IMR-90 (cell line): ENCODE data around the gene TMEM63A. TPM values are rescaled to one million over a fixed set of nuclear protein-coding genes. Genes with fewer than 3 reads are reported as not detected.

Experiments
- ATAC-seq: fragments of 200-7000 bp; cut with Tn5 transposase; 2 replicates; pipeline ENCODE4 v1.9.1; 2020; ENCODE audit warnings: low read depth, mild to moderate bottlenecking, moderate library complexity
- BruUV-seq: library from RNA; stranded (reverse); fragments of 400-500 nt; replicated peaks from 2 replicates; lab custom pipeline; 2021; lab: Mats Ljungman, UMichigan
- CTCF ChIA-PET: fragments of 300-600 bp; formaldehyde crosslinking; extraction: SDS; loops from one replicate; lab custom pipeline; 2021; ENCODE audit warnings: antibody characterized with exemption; lab: Yijun Ruan, JAX
- POLR2A ChIA-PET: fragments of 300-600 bp; sonication (Branson Sonifier 250); formaldehyde crosslinking; loops from one replicate; lab custom pipeline; 2022; ENCODE audit warnings: antibody characterized with exemption; ENCODE audit not compliant: unreplicated experiment; lab: Charles Lee
- DNase-seq: peaks from one replicate; pipeline ENCODE4 v3.0.0; 2013
- H2AFZ ChIP-seq: replicated peaks from 2 replicates; pipeline ENCODE3; 2013; ENCODE audit warnings: low read length, mild to moderate bottlenecking; ENCODE audit not compliant: poor library complexity
- H2AK5ac ChIP-seq: 2 replicates; pipeline ENCODE4 v1.6.1; 2013; ENCODE audit warnings: low read depth, low read length, inconsistent platforms
- H2AK9ac ChIP-seq: replicated peaks from 2 replicates; pipeline ENCODE3; 2013; ENCODE audit warnings: mild to moderate bottlenecking, low read depth, low read length, moderate library complexity; ENCODE audit not compliant: poor library complexity
- H2BK120ac ChIP-seq: 2 replicates; pipeline ENCODE4 v1.6.1; 2013; ENCODE audit warnings: low read depth, low read length, inconsistent platforms
- H2BK15ac ChIP-seq: 3 replicates; pipeline ENCODE4 v1.6.1; 2013; ENCODE audit warnings: low read depth, low read length, inconsistent platforms
- H2BK20ac ChIP-seq: 2 replicates; pipeline ENCODE4 v1.6.1; 2013; ENCODE audit warnings: low read depth, mild to moderate bottlenecking, inconsistent platforms, low read length, moderate library complexity
- H2BK5ac ChIP-seq: 2 replicates; pipeline ENCODE4 v1.6.1; 2013; ENCODE audit warnings: mild to moderate bottlenecking, low read depth, low read length, inconsistent platforms; ENCODE audit not compliant: poor library complexity, severe bottlenecking
- H3K14ac ChIP-seq: replicated peaks from 2 replicates; pipeline ENCODE4 v1.6.1; 2013; ENCODE audit warnings: low read depth, low read length, inconsistent platforms
- H3K18ac ChIP-seq: 2 replicates; pipeline ENCODE4 v1.6.1; 2013; ENCODE audit warnings: low read depth, low read length, control low read depth
- H3K23ac ChIP-seq: 2 replicates; pipeline ENCODE4 v1.6.1; 2013; ENCODE audit warnings: low read depth, low read length, inconsistent platforms
- H3K27ac ChIP-seq: 2 replicates; pipeline ENCODE4 v1.5.1; 2013; ENCODE audit warnings: mild to moderate bottlenecking, control low read depth, low read length; ENCODE audit not compliant: insufficient read depth
- H3K27me3 ChIP-seq: 2 replicates; pipeline ENCODE4 v1.6.1; 2013; ENCODE audit warnings: low read length; ENCODE audit not compliant: control insufficient read depth, insufficient read depth
- H3K36me3 ChIP-seq: 2 replicates; pipeline ENCODE4 v1.6.1; 2013; ENCODE audit warnings: low read length, mixed read lengths; ENCODE audit not compliant: control insufficient read depth, insufficient read depth
- H3K4ac ChIP-seq: 2 replicates; pipeline ENCODE4 v1.6.1; 2013; ENCODE audit warnings: low read depth, low read length, inconsistent platforms
- H3K4me1 ChIP-seq: 2 replicates; pipeline ENCODE4 v1.6.1; 2013; ENCODE audit warnings: low read length, mixed read lengths; ENCODE audit not compliant: control insufficient read depth, insufficient read depth
- H3K4me2 ChIP-seq: 2 replicates; pipeline ENCODE4 v1.6.1; 2013; ENCODE audit warnings: low read depth, mild to moderate bottlenecking, control low read depth, low read length, moderate library complexity
- H3K4me3 ChIP-seq: 2 replicates; pipeline ENCODE4 v1.5.1; 2013; ENCODE audit warnings: low read depth, mild to moderate bottlenecking, control low read depth, low read length, moderate library complexity; ENCODE audit not compliant: insufficient read depth
- H3K56ac ChIP-seq: 2 replicates; pipeline ENCODE4 v1.6.1; 2013; ENCODE audit warnings: low read length, inconsistent platforms; ENCODE audit not compliant: insufficient read depth; ENCODE audit errors: extremely low read depth
- H3K79me1 ChIP-seq, 2 experiments: 2 replicates each; pipeline ENCODE4 v1.6.1; 2013; ENCODE audit warnings: low read length in 2 of 2, inconsistent platforms in 1 of 2, low read depth in 1 of 2
- H3K9ac ChIP-seq: 2 replicates; pipeline ENCODE4 v1.6.1; 2013; ENCODE audit warnings: low read depth, low read length, control low read depth
- H3K9me1 ChIP-seq: 2 replicates; pipeline ENCODE4 v1.6.1; 2013; ENCODE audit warnings: low read length, inconsistent platforms; ENCODE audit not compliant: insufficient read depth
- H3K9me3 ChIP-seq: 2 replicates; pipeline ENCODE4 v1.6.1; 2013; ENCODE audit warnings: low read length; ENCODE audit not compliant: control insufficient read depth, insufficient read depth
- H4K20me1 ChIP-seq: 2 replicates; pipeline ENCODE4 v1.6.1; 2013; ENCODE audit warnings: low read length, inconsistent platforms; ENCODE audit not compliant: insufficient read depth
- H4K5ac ChIP-seq: 2 replicates; pipeline ENCODE4 v1.6.1; 2013; ENCODE audit warnings: mild to moderate bottlenecking, low read depth, low read length, control low read depth
- H4K8ac ChIP-seq, 2 experiments: 2 replicates each; pipeline ENCODE4 v1.6.1; 2013; ENCODE audit warnings: low read depth in 2 of 2, low read length in 2 of 2, control low read depth in 1 of 2, inconsistent platforms in 1 of 2
- H4K91ac ChIP-seq: 2 replicates; pipeline ENCODE4 v1.6.1; 2013; ENCODE audit warnings: low read depth, low read length, inconsistent platforms; ENCODE audit not compliant: insufficient read depth
- BHLHE40 ChIP-seq: fragments of 150-350 bp; IDR thresholded peaks from 2 replicates; pipeline ENCODE4 v1.6.1; 2016; ENCODE audit warnings: mild to moderate bottlenecking, low read depth, low read length
- CEBPB ChIP-seq: IDR thresholded peaks from 2 replicates; pipeline ENCODE4 v1.6.1; 2012; ENCODE audit warnings: low read depth, low read length, improper control_type of control experiment
- CTCF ChIP-seq: conservative IDR thresholded peaks from 2 replicates; pipeline ENCODE4 v1.5.1; 2012; ENCODE audit warnings: mild to moderate bottlenecking, low read depth, low read length, improper control_type of control experiment
- ELK1 ChIP-seq: fragments of 150-350 bp; IDR thresholded peaks from 2 replicates; pipeline ENCODE4 v1.6.1; 2016; ENCODE audit warnings: low read depth, mild to moderate bottlenecking, low read length, moderate library complexity, borderline replicate concordance
- FOS ChIP-seq: fragments of 150-350 bp; IDR thresholded peaks from 2 replicates; pipeline ENCODE4 v1.6.1; 2016; ENCODE audit warnings: low read depth, low read length
- MAFK ChIP-seq: IDR thresholded peaks from 2 replicates; pipeline ENCODE4 v1.6.1; 2012; ENCODE audit warnings: low read depth, low read length, improper control_type of control experiment
- MAZ ChIP-seq: IDR thresholded peaks from 2 replicates; pipeline ENCODE4 v1.6.1; 2012; ENCODE audit warnings: low read depth, mild to moderate bottlenecking, low read length, improper control_type of control experiment, moderate library complexity, borderline replicate concordance
- MXI1 ChIP-seq: IDR thresholded peaks from 2 replicates; pipeline ENCODE4 v1.6.1; 2012; ENCODE audit warnings: low read depth, mild to moderate bottlenecking, low read length, moderate library complexity, borderline replicate concordance
- NFE2L2 ChIP-seq: fragments of 150-350 bp; IDR thresholded peaks from 2 replicates; pipeline ENCODE4 v1.6.1; 2016; ENCODE audit warnings: low read depth, mild to moderate bottlenecking, low read length
- POLR2A ChIP-seq: IDR thresholded peaks from 2 replicates; pipeline ENCODE4 v1.6.1; 2012; ENCODE audit warnings: mild to moderate bottlenecking, low read depth, low read length
- RAD21 ChIP-seq: IDR thresholded peaks from 2 replicates; pipeline ENCODE4 v1.6.1; 2012; ENCODE audit warnings: low read length, improper control_type of control experiment
- RCOR1 ChIP-seq: IDR thresholded peaks from 2 replicates; pipeline ENCODE4 v1.6.1; 2012; ENCODE audit warnings: mild to moderate bottlenecking, low read length, improper control_type of control experiment; ENCODE audit not compliant: insufficient replicate concordance
- RFX5 ChIP-seq: IDR thresholded peaks from 2 replicates; pipeline ENCODE4 v1.8.0; 2012; ENCODE audit warnings: low read depth, mild to moderate bottlenecking, low read length, moderate library complexity
- SMC3 ChIP-seq: fragments of 150-350 bp; IDR thresholded peaks from 2 replicates; pipeline ENCODE4 v1.6.1; 2016; ENCODE audit warnings: low read depth, mild to moderate bottlenecking, antibody characterized with exemption, low read length, moderate library complexity
- WGBS, 2 experiments: methylation state at CpG; one replicate each; pipeline versions ENCODE4 v1.1.5 to v1.1.7; 2013; ENCODE audit warnings: missing lambda C conversion rate in 2 of 2; ENCODE audit not compliant: insufficient read length in 1 of 2; ENCODE audit errors: extremely low coverage in 2 of 2; 5-methylcytosine and 5-hydroxymethylcytosine counted together
- dilution Hi-C: fragments of 300-500 bp; cut with HindIII; formaldehyde crosslinking; loops from one replicate; pipeline ENCODE4 v1.14.3; 2018; ENCODE audit warnings: low sequenced_read_pairs; ENCODE audit not compliant: unreplicated experiment
- in situ Hi-C: fragments of 300-500 bp; cut with MboI; formaldehyde crosslinking; loops from 3 replicates; pipeline ENCODE4 v1.14.3; 2019; ENCODE audit warnings: low sequenced_read_pairs, inconsistent platforms, mixed read lengths
- intact Hi-C: fragments of 100-400 bp; cut with micrococcal nuclease; formaldehyde crosslinking; loops from 2 replicates; pipeline ENCODE4 v1.10.0; 2022
- polyA plus RNA-seq, 3 experiments: library from polyadenylated mRNA; depleted of rRNA; stranded (reverse); fragments of >200 nt; gene quantifications; 2 replicates each; pipeline ENCODE4 v1.2.3, GENCODE V29; 2012; ENCODE audit warnings: low replicate concordance in 1 of 3
- total RNA-seq: library from RNA; depleted of rRNA; stranded (reverse); fragments of >200 nt; gene quantifications from 2 replicates; pipeline ENCODE4 v1.2.3, GENCODE V29; 2012
- TF ChIP-seq, protein P1 (sequence below): fragments of 150-350 bp; IDR thresholded peaks from 2 replicates; pipeline ENCODE4 v1.6.1; 2017; ENCODE audit warnings: mild to moderate bottlenecking, antibody characterized with exemption, low read length, low read depth

The TMEM63A gene
- total and polyA plus RNA-seq, 2 of the 4 experiments (the other 2 are of a cell fraction) = 4.7 to 23.3 TPM

DNA sequence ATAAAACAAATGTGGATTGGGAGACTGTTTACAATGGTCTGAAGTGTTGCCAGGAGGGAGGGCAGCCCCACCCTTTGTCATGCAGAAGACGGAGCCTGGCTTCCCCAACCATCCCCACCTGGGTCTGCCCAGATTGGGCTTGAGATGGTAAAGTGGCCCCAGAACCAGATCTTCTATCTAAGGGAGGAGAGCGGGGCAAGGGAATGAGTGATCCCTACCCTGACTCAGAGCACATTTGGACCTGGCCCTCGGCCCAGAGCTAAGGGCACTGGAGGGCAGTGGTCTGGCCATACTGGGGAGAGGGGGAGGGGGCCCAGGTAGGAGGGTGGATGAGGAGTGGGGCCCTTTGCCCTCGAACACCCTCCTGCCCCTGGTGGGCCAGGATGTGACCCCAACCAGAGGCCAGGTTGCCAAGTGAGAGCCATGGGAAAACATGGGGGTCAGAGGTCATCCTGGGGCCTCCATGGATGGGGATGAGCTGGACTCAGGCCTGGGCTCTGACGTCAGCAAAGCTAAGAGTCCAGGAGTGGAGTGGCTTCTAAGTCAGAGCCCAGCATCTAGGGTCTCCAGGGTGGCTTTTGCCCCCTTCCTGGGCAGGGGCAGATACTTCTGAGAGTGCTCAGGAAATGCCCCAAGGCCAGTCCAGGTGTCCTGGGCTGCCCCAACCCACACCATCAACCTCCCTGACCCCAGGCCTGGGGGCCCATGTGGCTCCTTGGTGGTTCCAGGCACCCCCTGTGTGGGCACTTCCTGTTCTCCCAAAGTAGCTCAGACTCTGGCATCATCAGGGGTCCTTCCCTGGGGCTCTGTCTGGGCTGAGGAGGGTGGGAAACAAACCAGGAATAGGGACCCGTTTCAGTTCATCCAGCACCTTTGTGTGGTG is 8.4 kb upstream of the TMEM63A start:
- H3K4me3 ChIP-seq = no peak overlapping the region
- intact Hi-C loops (no loop called here), dilution Hi-C loops (no loop called here), in situ Hi-C loops (no loop called here)
- no peak overlapping the region for H3K56ac ChIP-seq
- no peaks in the 10 kb centered on the region for H4K20me1 ChIP-seq
- no peak overlapping the region for H3K4me2 ChIP-seq
- no peak overlapping the region for H2AK9ac ChIP-seq
- H3K4me1 ChIP-seq = no peaks in the 10 kb centered on the region
- no peak overlapping the region for H4K5ac ChIP-seq
- H4K8ac ChIP-seq = no peak overlapping the region
- H2AFZ ChIP-seq = peak overlapping the region; percentile 33
- H2BK5ac ChIP-seq = no peak overlapping the region
- no peaks in the 10 kb centered on the region for H3K36me3 ChIP-seq
- H4K91ac ChIP-seq = no peak overlapping the region
- H2BK15ac ChIP-seq = no peak overlapping the region
- no peak for DNase-seq
- no peaks in the 10 kb centered on the region for H3K9me3 ChIP-seq
- H2BK20ac ChIP-seq = no peak overlapping the region
- H3K14ac ChIP-seq = no peak overlapping the region
- H3K9ac ChIP-seq = no peak overlapping the region
- ChIA-PET CTCF (no interaction called here), POLR2A (interaction anchor here (0.5 kb wide), 1 partner anchor 163 kb away, joined by 5 read pairs; no protein-coding TSS in a partner anchor)
- no peak; the same call in 1 of the 2 replicates for ATAC-seq
- H2AK5ac ChIP-seq = no peak overlapping the region
- H3K27me3 ChIP-seq = no peaks in the 10 kb centered on the region
- H3K79me1 ChIP-seq = no peaks in the 10 kb centered on the region
- no peak overlapping the region for H3K27ac ChIP-seq
- H3K23ac ChIP-seq = no peak overlapping the region
- H3K4ac ChIP-seq = no peak overlapping the region
- WGBS, 2 experiments = 66% methylated on average over 4 of the region's 6 CpGs; no CpG with 5 or more reads in 1 of the 2 experiments
- no peak overlapping the region for H3K18ac ChIP-seq
- BruUV-seq = no TSS peak
- H3K9me1 ChIP-seq = no peaks in the 10 kb centered on the region
- H2BK120ac ChIP-seq = no peak overlapping the region
- no peak for TF ChIP-seq RFX5
- TF ChIP-seq RAD21 = no peak
- TF ChIP-seq CEBPB = no peak
- no peak for TF ChIP-seq FOS
- TF ChIP-seq NFE2L2 = no peak
- TF ChIP-seq CTCF = no peak
- TF ChIP-seq RCOR1 = no peak
- no peak for TF ChIP-seq SMC3
- TF ChIP-seq POLR2A = no peak
- no peak for TF ChIP-seq MAZ
- TF ChIP-seq MAFK = no peak
- TF ChIP-seq ELK1 = no peak
- TF ChIP-seq, protein P1, sequence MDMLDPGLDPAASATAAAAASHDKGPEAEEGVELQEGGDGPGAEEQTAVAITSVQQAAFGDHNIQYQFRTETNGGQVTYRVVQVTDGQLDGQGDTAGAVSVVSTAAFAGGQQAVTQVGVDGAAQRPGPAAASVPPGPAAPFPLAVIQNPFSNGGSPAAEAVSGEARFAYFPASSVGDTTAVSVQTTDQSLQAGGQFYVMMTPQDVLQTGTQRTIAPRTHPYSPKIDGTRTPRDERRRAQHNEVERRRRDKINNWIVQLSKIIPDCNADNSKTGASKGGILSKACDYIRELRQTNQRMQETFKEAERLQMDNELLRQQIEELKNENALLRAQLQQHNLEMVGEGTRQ = no peak
- no peak for TF ChIP-seq BHLHE40
- TF ChIP-seq MXI1 = no peak
